ENCODE measurements around the gene AGTPBP1. TPM values are rescaled to one million over a fixed set of nuclear protein-coding genes. Genes with fewer than 3 reads are reported as not detected.
A peak's percentile ranks its signal among the peaks of the same experiment; 100 is the strongest.

Gene AGTPBP1
- total and polyA plus RNA-seq, 2 experiments from 2014 or later = 31.4 to 58.0 TPM

- no peak for TF ChIP-seq EZH2phosphoT487 (IDR thresholded peaks at IDR 0.05; ENCODE audit: unreplicated experiment)
- no peak for TF ChIP-seq EZH2 (IDR thresholded peaks at IDR 0.05; ENCODE audit: low read depth, unreplicated experiment)
- Histone ChIP-seq H3K36me3 (ENCODE audit: insufficient read depth) (no peaks in the 10 kb centered on the region), H4K20me1 (replicated peaks; ENCODE audit: insufficient read depth) (no peaks in the 10 kb centered on the region), H3K27me3 (ENCODE audit: insufficient read depth) (no peaks in the 10 kb centered on the region), H3K4me3 (no peak overlapping the region), H3K4me1 (ENCODE audit: insufficient read depth) (0 out of 2 replicates have a peak, but pooled peaks cover 3% of the 10 kb centered on the region), H3K79me2 (replicated peaks; ENCODE audit: insufficient read depth) (no peaks in the 10 kb centered on the region; the same call in 1 of the 2 replicates), H2AFZ (no peak overlapping the region), H3F3A (replicated peaks; ENCODE audit: low read depth) (no peaks in the 10 kb centered on the region), H3K9me2 (ENCODE audit: insufficient read depth) (no peaks in the 10 kb centered on the region; the same call in 1 of the 2 replicates), H3K4me2 (no peak overlapping the region), H3K27ac (ENCODE audit: low read depth) (no peak overlapping the region)
- Mint-ChIP-seq H3K27ac (no peak overlapping the region; the same call in none of the 2 replicates), H3K4me3 (no peak overlapping the region), H3K27me3 (ENCODE audit: insufficient read depth, low read depth, poor library complexity) (no peaks in the 10 kb centered on the region), H3K9me3 (no peaks in the 10 kb centered on the region), H3K36me3 (ENCODE audit: low read depth) (no peaks in the 10 kb centered on the region), H3K4me1 (peaks cover 22% of the 10 kb centered on the region)
- no peak for DNase-seq (ENCODE audit: low spot score)
- no peak for ATAC-seq
These were observed 139.0 kb downstream of the AGTPBP1 start for GRCh38 chr9:85602742-85603141.

GRCh38 chr9:85600675-85601263, 141.0 kb downstream of the AGTPBP1 start:
- Histone ChIP-seq H3K36me3 (ENCODE audit: insufficient read depth) (no peaks in the 10 kb centered on the region), H3F3A (replicated peaks; ENCODE audit: low read depth) (no peaks in the 10 kb centered on the region), H3K9me2 (ENCODE audit: insufficient read depth) (no peaks in the 10 kb centered on the region; the same call in 1 of the 2 replicates), H3K27me3 (ENCODE audit: insufficient read depth) (no peaks in the 10 kb centered on the region), H3K4me3 (no peak overlapping the region), H3K4me1 (ENCODE audit: insufficient read depth) (0 out of 2 replicates have a peak, but pooled peaks cover 3% of the 10 kb centered on the region), H3K79me2 (replicated peaks; ENCODE audit: insufficient read depth) (no peaks in the 10 kb centered on the region; the same call in 1 of the 2 replicates), H3K27ac (ENCODE audit: low read depth) (no peak overlapping the region), H3K4me2 (no peak overlapping the region), H2AFZ (no peak overlapping the region), H4K20me1 (replicated peaks; ENCODE audit: insufficient read depth) (no peaks in the 10 kb centered on the region)
- H3K36me3 Mint-ChIP-seq (ENCODE audit: low read depth) = no peaks in the 10 kb centered on the region
- ATAC-seq (peak; percentile 96), DNase-seq (ENCODE audit: low spot score) (peak; percentile 74)
- H3K9me3 Mint-ChIP-seq = no peaks in the 10 kb centered on the region
- no peak overlapping the region for H3K4me3 Mint-ChIP-seq
- no peak overlapping the region; the same call in none of the 2 replicates for H3K27ac Mint-ChIP-seq
- TF ChIP-seq EZH2 (IDR thresholded peaks at IDR 0.05; ENCODE audit: low read depth, unreplicated experiment) = no peak
- TF ChIP-seq, protein P1, sequence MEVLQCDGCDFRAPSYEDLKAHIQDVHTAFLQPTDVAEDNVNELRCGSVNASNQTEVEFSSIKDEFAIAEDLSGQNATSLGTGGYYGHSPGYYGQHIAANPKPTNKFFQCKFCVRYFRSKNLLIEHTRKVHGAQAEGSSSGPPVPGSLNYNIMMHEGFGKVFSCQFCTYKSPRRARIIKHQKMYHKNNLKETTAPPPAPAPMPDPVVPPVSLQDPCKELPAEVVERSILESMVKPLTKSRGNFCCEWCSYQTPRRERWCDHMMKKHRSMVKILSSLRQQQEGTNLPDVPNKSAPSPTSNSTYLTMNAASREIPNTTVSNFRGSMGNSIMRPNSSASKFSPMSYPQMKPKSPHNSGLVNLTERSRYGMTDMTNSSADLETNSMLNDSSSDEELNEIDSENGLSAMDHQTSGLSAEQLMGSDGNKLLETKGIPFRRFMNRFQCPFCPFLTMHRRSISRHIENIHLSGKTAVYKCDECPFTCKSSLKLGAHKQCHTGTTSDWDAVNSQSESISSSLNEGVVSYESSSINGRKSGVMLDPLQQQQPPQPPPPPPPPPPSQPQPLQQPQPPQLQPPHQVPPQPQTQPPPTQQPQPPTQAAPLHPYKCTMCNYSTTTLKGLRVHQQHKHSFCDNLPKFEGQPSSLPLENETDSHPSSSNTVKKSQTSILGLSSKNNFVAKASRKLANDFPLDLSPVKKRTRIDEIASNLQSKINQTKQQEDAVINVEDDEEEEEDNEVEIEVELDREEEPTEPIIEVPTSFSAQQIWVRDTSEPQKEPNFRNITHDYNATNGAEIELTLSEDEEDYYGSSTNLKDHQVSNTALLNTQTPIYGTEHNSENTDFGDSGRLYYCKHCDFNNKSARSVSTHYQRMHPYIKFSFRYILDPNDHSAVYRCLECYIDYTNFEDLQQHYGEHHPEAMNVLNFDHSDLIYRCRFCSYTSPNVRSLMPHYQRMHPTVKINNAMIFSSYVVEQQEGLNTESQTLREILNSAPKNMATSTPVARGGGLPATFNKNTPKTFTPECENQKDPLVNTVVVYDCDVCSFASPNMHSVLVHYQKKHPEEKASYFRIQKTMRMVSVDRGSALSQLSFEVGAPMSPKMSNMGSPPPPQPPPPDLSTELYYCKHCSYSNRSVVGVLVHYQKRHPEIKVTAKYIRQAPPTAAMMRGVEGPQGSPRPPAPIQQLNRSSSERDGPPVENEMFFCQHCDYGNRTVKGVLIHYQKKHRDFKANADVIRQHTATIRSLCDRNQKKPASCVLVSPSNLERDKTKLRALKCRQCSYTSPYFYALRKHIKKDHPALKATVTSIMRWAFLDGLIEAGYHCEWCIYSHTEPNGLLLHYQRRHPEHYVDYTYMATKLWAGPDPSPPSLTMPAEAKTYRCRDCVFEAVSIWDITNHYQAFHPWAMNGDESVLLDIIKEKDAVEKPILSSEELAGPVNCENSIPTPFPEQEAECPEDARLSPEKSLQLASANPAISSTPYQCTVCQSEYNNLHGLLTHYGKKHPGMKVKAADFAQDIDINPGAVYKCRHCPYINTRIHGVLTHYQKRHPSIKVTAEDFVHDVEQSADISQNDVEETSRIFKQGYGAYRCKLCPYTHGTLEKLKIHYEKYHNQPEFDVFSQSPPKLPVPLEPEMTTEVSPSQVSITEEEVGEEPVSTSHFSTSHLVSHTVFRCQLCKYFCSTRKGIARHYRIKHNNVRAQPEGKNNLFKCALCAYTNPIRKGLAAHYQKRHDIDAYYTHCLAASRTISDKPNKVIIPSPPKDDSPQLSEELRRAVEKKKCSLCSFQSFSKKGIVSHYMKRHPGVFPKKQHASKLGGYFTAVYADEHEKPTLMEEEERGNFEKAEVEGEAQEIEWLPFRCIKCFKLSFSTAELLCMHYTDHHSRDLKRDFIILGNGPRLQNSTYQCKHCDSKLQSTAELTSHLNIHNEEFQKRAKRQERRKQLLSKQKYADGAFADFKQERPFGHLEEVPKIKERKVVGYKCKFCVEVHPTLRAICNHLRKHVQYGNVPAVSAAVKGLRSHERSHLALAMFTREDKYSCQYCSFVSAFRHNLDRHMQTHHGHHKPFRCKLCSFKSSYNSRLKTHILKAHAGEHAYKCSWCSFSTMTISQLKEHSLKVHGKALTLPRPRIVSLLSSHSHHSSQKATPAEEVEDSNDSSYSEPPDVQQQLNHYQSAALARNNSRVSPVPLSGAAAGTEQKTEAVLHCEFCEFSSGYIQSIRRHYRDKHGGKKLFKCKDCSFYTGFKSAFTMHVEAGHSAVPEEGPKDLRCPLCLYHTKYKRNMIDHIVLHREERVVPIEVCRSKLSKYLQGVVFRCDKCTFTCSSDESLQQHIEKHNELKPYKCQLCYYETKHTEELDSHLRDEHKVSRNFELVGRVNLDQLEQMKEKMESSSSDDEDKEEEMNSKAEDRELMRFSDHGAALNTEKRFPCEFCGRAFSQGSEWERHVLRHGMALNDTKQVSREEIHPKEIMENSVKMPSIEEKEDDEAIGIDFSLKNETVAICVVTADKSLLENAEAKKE (CRISPR knock-in tag; IDR thresholded peaks at IDR 0.05) = no peak
- TF ChIP-seq ETS1 (IDR thresholded peaks at IDR 0.05) = no peak
- no peak for TF ChIP-seq JUNB (IDR thresholded peaks at IDR 0.05; ENCODE audit: unreplicated experiment)
- TF ChIP-seq ZNF331 (CRISPR knock-in tag; IDR thresholded peaks at IDR 0.05; ENCODE audit: low read depth) = no peak
- TF ChIP-seq, protein P2, sequence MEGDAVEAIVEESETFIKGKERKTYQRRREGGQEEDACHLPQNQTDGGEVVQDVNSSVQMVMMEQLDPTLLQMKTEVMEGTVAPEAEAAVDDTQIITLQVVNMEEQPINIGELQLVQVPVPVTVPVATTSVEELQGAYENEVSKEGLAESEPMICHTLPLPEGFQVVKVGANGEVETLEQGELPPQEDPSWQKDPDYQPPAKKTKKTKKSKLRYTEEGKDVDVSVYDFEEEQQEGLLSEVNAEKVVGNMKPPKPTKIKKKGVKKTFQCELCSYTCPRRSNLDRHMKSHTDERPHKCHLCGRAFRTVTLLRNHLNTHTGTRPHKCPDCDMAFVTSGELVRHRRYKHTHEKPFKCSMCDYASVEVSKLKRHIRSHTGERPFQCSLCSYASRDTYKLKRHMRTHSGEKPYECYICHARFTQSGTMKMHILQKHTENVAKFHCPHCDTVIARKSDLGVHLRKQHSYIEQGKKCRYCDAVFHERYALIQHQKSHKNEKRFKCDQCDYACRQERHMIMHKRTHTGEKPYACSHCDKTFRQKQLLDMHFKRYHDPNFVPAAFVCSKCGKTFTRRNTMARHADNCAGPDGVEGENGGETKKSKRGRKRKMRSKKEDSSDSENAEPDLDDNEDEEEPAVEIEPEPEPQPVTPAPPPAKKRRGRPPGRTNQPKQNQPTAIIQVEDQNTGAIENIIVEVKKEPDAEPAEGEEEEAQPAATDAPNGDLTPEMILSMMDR (conservative IDR thresholded peaks at IDR 0.05; ENCODE audit: low read depth in 2 of 2) = no peak
- TF ChIP-seq ZNF114 (CRISPR knock-in tag; IDR thresholded peaks at IDR 0.05) = no peak
- TF ChIP-seq STAT1 (IDR thresholded peaks at IDR 0.05; ENCODE audit: unreplicated experiment) = no peak
- peaks cover 22% of the 10 kb centered on the region for H3K4me1 Mint-ChIP-seq
- no peaks in the 10 kb centered on the region for H3K27me3 Mint-ChIP-seq (ENCODE audit: insufficient read depth, low read depth, poor library complexity)
